A549 (cell line): Measurements from ENCODE around the gene IRX2. TPM values are rescaled to one million over a fixed set of nuclear protein-coding genes. Genes with fewer than 3 reads are reported as not detected.

Experiments
- ATAC-seq, 2 experiments: fragments of 200-7000 bp in 1 of 2; fragments of >200 bp in 1 of 2; cut with Nextera tagmentation in 1 of 2; cut with Tn5 transposase in 1 of 2; 3 replicates each; pipeline versions ENCODE4 v1.8.0 to v1.9.1; 2018 to 2020; ENCODE audit warnings: mild to moderate bottlenecking in 1 of 2, moderate library complexity in 1 of 2
- CTCF ChIA-PET: fragments of 300-600 bp; sonication (Branson Sonifier 250); formaldehyde crosslinking; extraction: SDS; loops from one replicate; lab custom pipeline; 2021; ENCODE audit warnings: antibody characterized with exemption, inconsistent platforms; lab: Yijun Ruan, JAX
- POLR2A ChIA-PET: fragments of 350-600 bp; formaldehyde crosslinking; extraction: SDS; loops from one replicate; lab custom pipeline; 2021; ENCODE audit warnings: antibody characterized with exemption, inconsistent platforms; lab: Yijun Ruan, JAX
- DNase-seq, 2 experiments: peaks; one replicate each; pipeline versions ENCODE4 v3.0.0 to v3.0.0-alpha.2; 2011 to 2016; ENCODE audit warnings: low read depth in 1 of 2, low spot score in 1 of 2
- FAIRE-seq: peaks from 2 replicates; lab custom pipeline; 2011; peaks lifted over from hg19 to GRCh38; lab: Jason Lieb, UNC
- H3K27ac ChIP-seq, 2 experiments: fragments of >200 bp; sonication (Bioruptor Twin); formaldehyde crosslinking; 3 replicates each; pipeline ENCODE4 v1.5.1; 2016 to 2017
- H3K4me1 ChIP-seq: fragments of >200 bp; sonication (Bioruptor Twin); formaldehyde crosslinking; 3 replicates; pipeline ENCODE4 v1.6.1; 2016
- H3K4me2 ChIP-seq: fragments of >200 bp; sonication (Bioruptor Twin); formaldehyde crosslinking; 3 replicates; pipeline ENCODE4 v1.6.1; 2016
- H3K4me3 ChIP-seq: fragments of >200 bp; sonication (Bioruptor Twin); formaldehyde crosslinking; 3 replicates; pipeline ENCODE4 v1.5.1; 2016
- H3K9me3 ChIP-seq: fragments of >200 bp; sonication (Bioruptor Twin); formaldehyde crosslinking; 3 replicates; pipeline ENCODE4 v1.6.1; 2016
- BHLHE40 ChIP-seq: IDR thresholded peaks from 2 replicates; pipeline ENCODE4 v1.6.1; 2012; ENCODE audit warnings: low read depth, low read length, inconsistent platforms
- CBX2 ChIP-seq: fragments of 200-600 bp; sonication (generic); IDR thresholded peaks from 2 replicates; pipeline ENCODE4 v1.6.1; 2016; ENCODE audit warnings: low read depth, mild to moderate bottlenecking, borderline replicate concordance
- CHD2 ChIP-seq: fragments of 150-350 bp; IDR thresholded peaks from 2 replicates; pipeline ENCODE4 v1.6.1; 2014; ENCODE audit warnings: low read length; ENCODE audit not compliant: partially characterized antibody
- CTCF ChIP-seq: fragments of >200 bp; sonication (Bioruptor Twin); formaldehyde crosslinking; IDR thresholded peaks from 3 replicates; pipeline ENCODE4 v1.5.1; 2016
- EHF ChIP-seq: fragments of 250-450 bp; sonication (Bioruptor Pico); IDR thresholded peaks from 2 replicates; pipeline ENCODE4 v1.5.0; 2020; ENCODE audit warnings: mild to moderate bottlenecking
- FOXS1 ChIP-seq: fragments of 250-450 bp; sonication (Bioruptor Pico); IDR thresholded peaks from 2 replicates; pipeline ENCODE4 v1.5.0; 2020; ENCODE audit warnings: mild to moderate bottlenecking, moderate library complexity
- GATA3 ChIP-seq: IDR thresholded peaks from 2 replicates; pipeline ENCODE4 v1.6.1; 2012; ENCODE audit warnings: borderline replicate concordance
- HES2 ChIP-seq: fragments of >200 bp; sonication (Bioruptor Twin); formaldehyde crosslinking; IDR thresholded peaks from 2 replicates; pipeline ENCODE4 v1.6.1; 2016
- HOXB5 ChIP-seq: fragments of 250-450 bp; sonication (Bioruptor Pico); IDR thresholded peaks from 2 replicates; pipeline ENCODE4 v1.5.0; 2020; ENCODE audit warnings: mild to moderate bottlenecking, moderate library complexity
- JUN ChIP-seq, 2 experiments: fragments of >200 bp; sonication (Bioruptor Twin); formaldehyde crosslinking; IDR thresholded peaks; 2 replicates in 1 of 2; 3 replicates in 1 of 2; pipeline ENCODE4 v1.6.1; 2016 to 2017
- JUNB ChIP-seq: fragments of >200 bp; sonication (Bioruptor Twin); formaldehyde crosslinking; IDR thresholded peaks from 2 replicates; pipeline ENCODE4 v1.6.1; 2016
- KDM5A ChIP-seq: fragments of 200-600 bp; sonication (generic); IDR thresholded peaks from 2 replicates; pipeline ENCODE4 v1.6.1; 2016; ENCODE audit warnings: antibody characterized with exemption, mild to moderate bottlenecking
- MAFK ChIP-seq: fragments of 450-650 bp; IDR thresholded peaks from 2 replicates; pipeline ENCODE4 v1.6.1; 2014; ENCODE audit not compliant: partially characterized antibody
- NPAS2 ChIP-seq: fragments of 250-450 bp; sonication (Bioruptor Pico); IDR thresholded peaks from 2 replicates; pipeline ENCODE4 v1.8.0; 2022; ENCODE audit warnings: mild to moderate bottlenecking, moderate library complexity, borderline replicate concordance
- NR3C1 ChIP-seq: fragments of >200 bp; sonication (Bioruptor Twin); formaldehyde crosslinking; IDR thresholded peaks from 3 replicates; pipeline ENCODE4 v1.6.1; 2017
- PHF8 ChIP-seq: fragments of 200-600 bp; sonication (generic); IDR thresholded peaks from 2 replicates; pipeline ENCODE4 v1.6.1; 2016; ENCODE audit warnings: low read depth, mild to moderate bottlenecking, antibody characterized with exemption, moderate library complexity, borderline replicate concordance
- RFX5 ChIP-seq: fragments of 450-650 bp; IDR thresholded peaks from 2 replicates; pipeline ENCODE4 v1.7.1; 2014; ENCODE audit warnings: antibody characterized with exemption, mild to moderate bottlenecking, moderate library complexity
- SMC3 ChIP-seq: fragments of >200 bp; sonication (Bioruptor Twin); formaldehyde crosslinking; IDR thresholded peaks from 3 replicates; pipeline ENCODE4 v1.6.1; 2018; ENCODE audit warnings: inconsistent platforms
- TFCP2L1 ChIP-seq: fragments of 250-450 bp; sonication (Bioruptor Pico); IDR thresholded peaks from 2 replicates; pipeline ENCODE4 v1.5.0; 2021; ENCODE audit warnings: mild to moderate bottlenecking
- TP53 ChIP-seq: fragments of 250-450 bp; sonication (Bioruptor Pico); IDR thresholded peaks from 2 replicates; pipeline ENCODE4 v1.5.0; 2021; ENCODE audit warnings: mild to moderate bottlenecking, moderate library complexity
- USF2 ChIP-seq: fragments of 450-650 bp; IDR thresholded peaks from 2 replicates; pipeline ENCODE4 v1.6.1; 2014; ENCODE audit warnings: antibody characterized with exemption
- ZFP36 ChIP-seq: fragments of 450-650 bp; IDR thresholded peaks from 2 replicates; pipeline ENCODE4 v1.6.1; 2014; ENCODE audit warnings: borderline replicate concordance; ENCODE audit not compliant: partially characterized antibody
- ZNF302 ChIP-seq: fragments of 250-450 bp; sonication (Bioruptor Pico); IDR thresholded peaks from 2 replicates; pipeline ENCODE4 v1.9.0; 2021; ENCODE audit warnings: inconsistent platforms, mild to moderate bottlenecking, moderate library complexity
- WGBS: methylation state at CpG from one replicate; pipeline ENCODE4 v1.1.6; 2017; ENCODE audit errors: missing lambda C conversion rate; 5-methylcytosine and 5-hydroxymethylcytosine counted together
- polyA plus RNA-seq, 4 experiments: library from polyadenylated mRNA; depleted of rRNA in 3 of 4; stranded (reverse); fragments of >200 nt; fragmentation: RNase III in 1 of 4; extraction: RNeasy Plus Mini Kit Qiagen cat#74134 plus additional on column Dnase treatment in 1 of 4; gene quantifications; 2 replicates in 3 of 4; 3 replicates in 1 of 4; pipeline ENCODE4 v1.2.3, GENCODE V29; 2011 to 2017
- TF ChIP-seq, protein P1 (sequence below): fragments of >200 bp; sonication (Bioruptor Twin); formaldehyde crosslinking; IDR thresholded peaks from 3 replicates; pipeline ENCODE4 v1.6.1; 2016
- TF ChIP-seq, protein P2 (sequence below): IDR thresholded peaks from 2 replicates; pipeline ENCODE4 v1.6.1; 2012
- TF ChIP-seq, protein P3 (sequence below): IDR thresholded peaks from 2 replicates; pipeline ENCODE4 v1.6.1; 2012; ENCODE audit warnings: low read depth, borderline replicate concordance

The IRX2 gene
- polyA plus RNA-seq, 2 of the 4 experiments (the other 2 are of a cell fraction): 0.30 to 0.67 TPM

- TF ChIP-seq PHF8: no peak
- TF ChIP-seq CTCF: no peak
- no peak for TF ChIP-seq EHF (CRISPR knock-in tag)
- no peak for TF ChIP-seq KDM5A
These were observed 52.2 kb downstream of the IRX2 start (continued) for GRCh38 chr5:2699231-2699630.

DNA sequence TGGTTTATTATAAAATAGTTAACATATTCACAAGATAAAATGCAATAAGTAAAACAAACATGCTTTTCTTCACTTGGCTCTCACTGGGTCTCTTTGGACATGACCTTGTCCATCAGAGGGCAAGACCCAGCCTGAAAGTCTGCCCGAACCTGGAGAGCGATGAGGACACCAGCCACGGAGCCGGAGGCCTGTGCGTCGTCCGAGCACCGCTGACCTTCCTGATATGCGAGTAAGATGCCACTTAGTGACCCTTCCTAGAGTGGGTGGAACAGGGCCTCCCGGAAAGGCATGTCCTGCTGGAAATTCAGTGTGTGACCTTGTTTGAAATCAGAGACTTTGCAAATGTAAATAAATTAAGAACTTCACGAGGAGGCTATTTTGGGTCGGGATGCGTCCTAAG, 52.9 kb downstream of the IRX2 start:
- H3K4me3 ChIP-seq: no peak overlapping the region
- no peak overlapping the region for H3K4me2 ChIP-seq
- no peaks in the 10 kb centered on the region for H3K4me1 ChIP-seq
- WGBS: 42% methylated on average over 13 of the region's 13 CpGs
- no peaks in the 10 kb centered on the region for H3K9me3 ChIP-seq
- ChIA-PET POLR2A (no interaction called here), CTCF (no interaction called here)
- no peak overlapping the region for H3K27ac ChIP-seq
- TF ChIP-seq ZNF302 (CRISPR knock-in tag): no peak
- TF ChIP-seq CBX2: no peak
- TF ChIP-seq, protein P1, sequence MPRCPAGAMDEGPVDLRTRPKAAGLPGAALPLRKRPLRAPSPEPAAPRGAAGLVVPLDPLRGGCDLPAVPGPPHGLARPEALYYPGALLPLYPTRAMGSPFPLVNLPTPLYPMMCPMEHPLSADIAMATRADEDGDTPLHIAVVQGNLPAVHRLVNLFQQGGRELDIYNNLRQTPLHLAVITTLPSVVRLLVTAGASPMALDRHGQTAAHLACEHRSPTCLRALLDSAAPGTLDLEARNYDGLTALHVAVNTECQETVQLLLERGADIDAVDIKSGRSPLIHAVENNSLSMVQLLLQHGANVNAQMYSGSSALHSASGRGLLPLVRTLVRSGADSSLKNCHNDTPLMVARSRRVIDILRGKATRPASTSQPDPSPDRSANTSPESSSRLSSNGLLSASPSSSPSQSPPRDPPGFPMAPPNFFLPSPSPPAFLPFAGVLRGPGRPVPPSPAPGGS: no peak
- TF ChIP-seq TFCP2L1 (CRISPR knock-in tag): no peak
- TF ChIP-seq KDM5A: no peak
- TF ChIP-seq, protein P2, sequence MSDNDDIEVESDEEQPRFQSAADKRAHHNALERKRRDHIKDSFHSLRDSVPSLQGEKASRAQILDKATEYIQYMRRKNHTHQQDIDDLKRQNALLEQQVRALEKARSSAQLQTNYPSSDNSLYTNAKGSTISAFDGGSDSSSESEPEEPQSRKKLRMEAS: no peak
- no peak for TF ChIP-seq HOXB5 (CRISPR knock-in tag)
- TF ChIP-seq ZFP36: no peak
- TF ChIP-seq JUNB: no peak
- DNase-seq: no peak
- ATAC-seq: no peak
- FAIRE-seq: no peak

DNA sequence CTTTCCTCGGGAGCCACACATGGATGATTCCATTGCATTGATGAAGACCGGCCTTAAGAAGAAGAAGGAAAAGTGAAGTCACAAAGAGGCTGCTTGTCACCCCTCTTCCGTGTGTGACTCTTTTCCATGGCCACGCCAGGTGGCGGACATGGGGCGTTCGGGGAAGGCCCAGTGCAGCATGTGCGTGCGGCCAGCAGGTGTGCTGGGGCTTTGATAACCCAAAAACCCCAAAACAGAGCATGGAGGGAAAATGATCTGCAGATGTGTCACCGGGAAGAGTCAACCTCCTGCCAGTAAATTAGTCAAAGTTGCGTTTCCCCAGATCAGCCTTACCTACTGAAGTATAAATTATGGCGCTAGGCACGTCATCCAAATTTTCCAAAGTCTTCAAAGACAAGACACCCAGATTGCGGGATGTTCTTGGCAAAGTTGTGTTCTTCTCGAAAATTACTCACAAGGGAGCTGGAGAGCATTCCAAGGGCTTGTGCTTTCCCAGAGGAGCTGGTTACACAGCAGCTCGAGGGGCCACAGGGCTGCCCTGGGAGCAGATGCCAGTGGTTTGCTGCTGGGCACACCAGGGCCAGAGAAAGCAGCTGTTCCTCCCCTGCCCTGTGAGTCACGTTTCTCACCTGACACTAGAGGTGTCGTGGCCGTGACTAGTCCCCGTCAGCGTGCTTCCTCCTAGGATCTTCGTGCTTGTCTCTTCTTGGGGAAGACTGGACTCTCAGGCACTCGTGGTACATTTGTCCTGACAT, 53.9 kb downstream of the IRX2 start:
- ATAC-seq (no peak), FAIRE-seq (no peak), DNase-seq (no peak)
- H3K4me3 ChIP-seq: no peak overlapping the region
- 18% methylated on average over 23 of the region's 23 CpGs for WGBS
- CTCF ChIA-PET: no interaction called here
- no peak overlapping the region for H3K27ac ChIP-seq
- H3K4me2 ChIP-seq: no peak overlapping the region
- H3K9me3 ChIP-seq: no peaks in the 10 kb centered on the region
- POLR2A ChIA-PET: no interaction called here
- TF ChIP-seq NPAS2 (CRISPR knock-in tag): no peak
- TF ChIP-seq BHLHE40: no peak
- no peak for TF ChIP-seq CBX2
- no peak for TF ChIP-seq HES2
- no peak for TF ChIP-seq GATA3
- TF ChIP-seq MAFK: no peak
- TF ChIP-seq ZFP36: no peak
- no peak for TF ChIP-seq USF2
- TF ChIP-seq FOXS1 (CRISPR knock-in tag): no peak
- no peak for TF ChIP-seq CHD2
- TF ChIP-seq NR3C1: no peak
- no peak for TF ChIP-seq SMC3
- TF ChIP-seq JUN (IDR thresholded peaks at IDR 0.05): no peak
- TF ChIP-seq JUNB: no peak
- no peak for TF ChIP-seq HOXB5 (CRISPR knock-in tag)
- TF ChIP-seq, protein P3, sequence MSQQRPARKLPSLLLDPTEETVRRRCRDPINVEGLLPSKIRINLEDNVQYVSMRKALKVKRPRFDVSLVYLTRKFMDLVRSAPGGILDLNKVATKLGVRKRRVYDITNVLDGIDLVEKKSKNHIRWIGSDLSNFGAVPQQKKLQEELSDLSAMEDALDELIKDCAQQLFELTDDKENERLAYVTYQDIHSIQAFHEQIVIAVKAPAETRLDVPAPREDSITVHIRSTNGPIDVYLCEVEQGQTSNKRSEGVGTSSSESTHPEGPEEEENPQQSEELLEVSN: no peak
- TF ChIP-seq TP53: no peak
- no peak for TF ChIP-seq RFX5
- no peaks in the 10 kb centered on the region for H3K4me1 ChIP-seq
